Psoas muscle (tissue), 8 donors: ENCODE results near the gene NAA60. TPM values are rescaled to one million over a fixed set of nuclear protein-coding genes. Genes with fewer than 3 reads are reported as not detected.
"Not testable (repeated sequence)": the region's sequence is repeated elsewhere in the genome, so short reads cannot be mapped to it uniquely, and the experiment has no call there.

Experiments used
- ATAC-seq, 4 donors: fragments of 200-7000 bp; cut with Tn5 transposase; one replicate each; pipeline ENCODE4 v1.9.1; 2020; ENCODE audit warnings: moderate library complexity in 3 of 4, mild to moderate bottlenecking in 2 of 4
- DNase-seq, 2 donors: peaks; one replicate each; pipeline ENCODE4 v3.0.0-alpha.2; 2020
- H3K27ac ChIP-seq: fragments of 200-600 bp; one replicate; pipeline ENCODE4 v1.8.0; 2022
- H3K27me3 ChIP-seq, 3 donors: fragments of 200-600 bp in 1 of 3; one replicate each; pipeline versions ENCODE4 v1.6.1 to v1.8.0; 2013 to 2022; ENCODE audit warnings: low read length in 2 of 3, mild to moderate bottlenecking in 2 of 3, moderate library complexity in 1 of 3; ENCODE audit not compliant: insufficient read depth in 3 of 3
- H3K36me3 ChIP-seq, 2 donors: fragments of 200-600 bp in 1 of 2; one replicate each; pipeline versions ENCODE4 v1.6.1 to v1.8.0; 2013 to 2022; ENCODE audit warnings: low read depth in 1 of 2, mild to moderate bottlenecking in 1 of 2, moderate library complexity in 1 of 2; ENCODE audit not compliant: insufficient read depth in 1 of 2
- H3K4me1 ChIP-seq: fragments of 200-600 bp; one replicate; pipeline ENCODE4 v1.8.0; 2022
- H3K4me3 ChIP-seq: fragments of 200-600 bp; one replicate; pipeline ENCODE4 v1.8.0; 2022; ENCODE audit warnings: mild to moderate bottlenecking
- H3K9me3 ChIP-seq: fragments of 200-600 bp; one replicate; pipeline ENCODE4 v1.8.0; 2022
- CTCF ChIP-seq: fragments of 200-600 bp; IDR thresholded peaks from one replicate; pipeline ENCODE4 v1.8.0; 2022; ENCODE audit warnings: antibody characterized with exemption
- WGBS, 3 donors: extraction: QIAGEN DNeasy Blood & Tissue Kit; methylation state at CpG; one replicate each; pipeline versions ENCODE4 v1.1.6 to v1.1.7; 2013; 5-methylcytosine and 5-hydroxymethylcytosine counted together
- intact Hi-C, 2 donors: fragments of 100-400 bp; cut with DNase I; formaldehyde crosslinking; loops; one replicate each; pipeline versions ENCODE4 v1.11.0 to v1.14.2; 2022
- polyA plus RNA-seq, 3 donors: library from polyadenylated mRNA; stranded (reverse); fragments of 200-250 nt; gene quantifications; one replicate each; pipeline ENCODE4 v1.2.3, GENCODE V29; 2013
- total RNA-seq, 4 donors: library from RNA; stranded (reverse); fragmentation: NEBNext Ultra II Directional in 2 of 4; extraction: Animal tissue kit (Norgen Biotek cat#: 25700) in 2 of 4; gene quantifications; one replicate each; pipeline versions ENCODE4 v1.2.1 to v1.2.4, GENCODE V29; 2021 to 2023
- donor health status: healthy with polysubstance abuse.
- donor health status: DM: no; HTN: no; CAD: no; lungs with moderate emphysema.
- donor health status: Bipolar disorder and iron deficiency.
- donor health status: healthy.
- donor health status: DM: yes; HTN: yes; CAD: no.
- donor health status: DM: no; HTN: no; CAD: no.
- donor health status: DM: no; HTN: no; CAD: no.
- donor health status: DM: yes; HTN: yes; CAD: no.

Gene NAA60
- total and polyA plus RNA-seq, 7 donors, result 17.9 to 29.3 (median 20.1) TPM

DNA sequence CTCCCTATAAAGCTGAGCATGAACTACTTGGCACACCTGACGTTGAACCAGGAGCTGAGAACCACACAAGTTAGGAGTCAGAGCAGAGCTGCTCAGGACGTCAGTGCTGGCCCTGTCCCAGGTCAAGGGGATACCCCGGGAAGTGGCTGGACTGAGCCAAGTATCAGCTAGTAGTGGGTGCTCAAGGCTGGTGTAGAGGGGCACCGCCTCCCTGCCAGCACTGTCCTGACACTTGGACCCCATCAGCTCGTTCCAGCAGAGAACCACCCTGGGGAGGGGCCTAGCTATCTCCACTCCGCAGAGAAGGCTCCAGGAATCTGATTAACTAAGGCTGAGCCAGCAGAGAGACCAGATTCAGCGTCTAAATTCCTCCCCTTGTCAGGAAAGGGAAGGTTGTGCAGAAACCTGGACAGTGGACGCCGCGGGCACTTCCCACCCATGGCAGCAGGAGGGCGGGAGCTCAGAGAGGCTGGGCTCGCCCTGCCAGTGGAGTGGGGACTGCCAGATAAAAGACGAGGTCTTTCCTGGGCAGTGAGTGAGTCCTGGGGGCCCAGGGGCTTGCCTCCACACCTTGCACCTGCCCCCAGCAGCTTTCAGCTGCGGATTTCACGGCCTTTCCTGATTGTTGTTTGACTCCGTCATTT, 30.8 kb downstream of the NAA60 start:
- DNase-seq (peak in 1 of 2 donors; percentile 22), ATAC-seq (peak in 3 of 4 donors; percentile 22 to 56 (median 34))
- TF ChIP-seq CTCF, result no peak
- Histone ChIP-seq H3K27me3 (no peaks in the 10 kb centered on the region), H3K27ac (no peak overlapping the region), H3K4me3 (no peak overlapping the region), H3K4me1 (peaks cover 30% of the 10 kb centered on the region), H3K9me3 (no peaks in the 10 kb centered on the region), H3K36me3 (peaks cover 0 to 4% of the 10 kb centered on the region in 2 donors)
- 61 to 74% (median 68%) methylated on average over 16 of the region's 16 CpGs for WGBS, 3 donors
- intact Hi-C loops, result no loop called here

DNA sequence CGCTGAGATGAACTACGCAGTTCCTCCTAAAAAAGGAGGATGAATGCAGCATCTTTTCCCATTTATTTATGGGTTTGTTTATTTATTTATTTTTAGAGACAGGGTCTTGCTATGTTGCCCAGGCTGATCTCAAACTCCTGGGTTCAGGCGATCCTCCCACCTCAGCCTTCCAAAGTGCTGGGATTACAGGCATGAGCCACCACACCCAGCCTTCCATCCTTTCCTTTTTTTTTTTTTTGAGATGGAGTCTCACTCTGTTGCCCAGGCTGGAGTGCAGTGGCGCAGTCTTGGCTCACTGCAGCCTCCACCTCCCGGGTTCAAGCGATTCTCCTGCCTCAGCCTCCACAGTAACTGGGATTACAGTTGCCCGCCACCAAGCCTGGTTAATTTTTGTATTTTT, 31.4 kb downstream of the NAA60 start:
- 94 to 97% (median 94%) methylated on average over 7 of the region's 7 CpGs for WGBS, 3 donors
- H3K27me3 ChIP-seq, DNase-seq, H3K4me3 ChIP-seq, ATAC-seq, H3K27ac ChIP-seq, H3K9me3 ChIP-seq, intact Hi-C loops: not testable (repeated sequence)
- H3K36me3 ChIP-seq, result peaks cover 4 to 10% of the 10 kb centered on the region in 2 donors
- H3K4me1 ChIP-seq, result peaks cover 26% of the 10 kb centered on the region

DNA sequence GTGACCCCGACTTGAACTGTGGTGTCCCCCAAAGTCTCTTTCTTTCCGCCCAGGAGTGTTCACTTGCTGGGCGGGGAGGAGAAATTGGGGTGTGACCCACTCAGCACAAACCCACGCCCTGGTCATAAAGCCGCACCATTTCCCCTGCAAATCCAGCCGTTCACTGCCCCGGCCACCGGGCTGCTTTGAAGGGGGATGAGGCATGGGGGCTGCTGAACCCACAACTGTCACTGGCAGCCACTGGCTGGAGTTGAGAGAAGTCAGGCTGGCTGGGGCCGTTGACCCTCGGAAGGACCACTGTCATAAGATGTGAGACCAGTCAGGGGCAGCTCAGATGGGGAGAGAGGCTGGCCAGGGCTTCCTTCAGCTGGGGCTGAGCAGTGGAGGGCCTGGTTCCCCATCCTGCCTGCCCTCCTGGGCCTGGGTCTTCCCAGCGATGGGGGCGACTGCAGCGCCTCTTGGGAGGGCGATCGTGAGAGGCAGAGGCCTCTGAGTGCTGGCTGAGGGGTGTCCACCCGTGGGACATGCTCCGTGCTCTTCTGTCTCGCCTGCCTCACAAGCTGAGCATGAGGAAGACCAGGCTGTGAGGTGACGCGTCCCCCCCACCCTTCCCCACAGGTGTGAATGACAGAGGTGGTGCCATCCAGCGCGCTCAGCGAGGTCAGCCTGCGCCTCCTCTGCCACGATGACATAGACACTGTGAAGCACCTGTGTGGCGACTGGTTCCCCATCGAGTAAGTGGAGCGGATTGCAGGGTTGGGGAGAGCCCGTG, 32.3 kb downstream of the NAA60 start:
- H3K4me1 ChIP-seq, result peaks cover 21% of the 10 kb centered on the region
- ATAC-seq, result peak in 1 of 4 donors; percentile 5
- H3K36me3 ChIP-seq, result peaks cover 4 to 18% of the 10 kb centered on the region in 2 donors
- peak in 1 of 2 donors; percentile 37 for DNase-seq
- no peak for TF ChIP-seq CTCF
- intact Hi-C loops, result no loop called here
- H3K9me3 ChIP-seq, result no peaks in the 10 kb centered on the region
- H3K27me3 ChIP-seq, result no peaks in the 10 kb centered on the region
- no peak overlapping the region for H3K4me3 ChIP-seq
- 79 to 91% (median 87%) methylated on average over 29 of the region's 29 CpGs for WGBS, 3 donors
- no peak overlapping the region for H3K27ac ChIP-seq

GRCh38 chr16:3476409-3476808, 32.9 kb downstream of the NAA60 start:
- TF ChIP-seq CTCF, result no peak
- Histone ChIP-seq H3K27me3 (no peaks in the 10 kb centered on the region), H3K27ac (no peak overlapping the region), H3K4me3 (no peak overlapping the region), H3K4me1 (peaks cover 23% of the 10 kb centered on the region), H3K36me3 (peaks cover 4 to 24% of the 10 kb centered on the region in 2 donors), H3K9me3 (no peaks in the 10 kb centered on the region)
- DNase-seq (no peak), ATAC-seq (peak in 2 of 4 donors; percentile 23 to 31)
- intact Hi-C loops, result no loop called here
- WGBS, 3 donors, result 42 to 71% (median 44%) methylated on average over 3 of the region's 3 CpGs

DNA sequence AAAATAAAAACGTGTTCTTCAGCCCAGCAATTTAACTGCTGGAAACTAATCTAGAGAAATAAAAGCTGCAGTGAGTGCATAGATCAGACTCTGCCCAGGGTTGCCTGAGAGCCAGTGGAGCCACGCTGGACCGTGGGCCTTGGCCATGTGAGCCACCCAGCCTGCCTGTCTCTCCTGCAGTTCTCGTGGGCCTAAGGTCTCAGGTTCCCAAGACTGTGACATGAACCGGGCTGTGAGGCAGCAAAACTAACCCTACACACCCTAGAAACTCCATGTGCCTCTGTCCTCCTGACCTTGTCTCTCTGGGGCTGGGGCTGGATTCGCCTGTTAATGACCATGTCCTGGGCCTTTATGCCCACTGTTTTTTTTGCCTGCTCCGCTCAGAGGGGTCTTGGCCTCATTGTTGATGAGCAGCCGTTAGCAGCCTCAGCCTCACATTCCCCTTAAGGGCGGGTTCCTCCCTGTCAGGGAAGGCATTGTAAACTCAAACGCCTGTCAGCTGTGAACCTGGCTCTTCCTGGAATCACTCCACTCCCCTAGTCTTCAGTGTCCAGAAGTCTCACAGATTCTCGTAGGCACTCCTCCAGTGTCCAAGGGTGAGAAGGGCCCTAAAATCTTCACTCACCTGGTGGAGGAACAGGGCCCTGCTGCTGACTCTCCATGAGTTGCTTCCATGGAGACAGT, 34.9 kb downstream of the NAA60 start:
- Histone ChIP-seq H3K4me1 (peaks cover 25% of the 10 kb centered on the region), H3K36me3 (peaks cover 9 to 44% of the 10 kb centered on the region in 2 donors), H3K9me3 (no peaks in the 10 kb centered on the region), H3K27ac (peak overlapping the region; percentile 18), H3K27me3 (no peaks in the 10 kb centered on the region), H3K4me3 (no peak overlapping the region)
- 37 to 72% (median 44%) methylated on average over 11 of the region's 11 CpGs for WGBS, 3 donors
- DNase-seq (no peak), ATAC-seq (peak in 3 of 4 donors; percentile 50 to 68 (median 64))
- intact Hi-C loops, result no loop called here
- TF ChIP-seq CTCF, result no peak
